Caco-2 (cell line): ENCODE data around the gene PPM1E. TPM values are rescaled to one million over a fixed set of nuclear protein-coding genes. Genes with fewer than 3 reads are reported as not detected.

ENCODE experiments used
- Bru-seq: library from RNA; stranded (reverse); fragments of 400-500 nt; gene quantifications from one replicate; lab custom pipeline; 2021; lab: Mats Ljungman, UMichigan
- BruChase-seq, 2 experiments: library from RNA; stranded (reverse); fragments of 400-500 nt; gene quantifications; one replicate each; lab custom pipeline; 2021; lab: Mats Ljungman, UMichigan
- BruUV-seq: library from RNA; stranded (reverse); fragments of 400-500 nt; replicated peaks from 2 replicates; lab custom pipeline; 2021; lab: Mats Ljungman, UMichigan
- CTCF ChIA-PET: fragments of 300-600 bp; sonication (Branson Sonifier 250); formaldehyde crosslinking; loops from one replicate; lab custom pipeline; 2022; ENCODE audit warnings: antibody characterized with exemption; lab: Charles Lee
- POLR2A ChIA-PET: fragments of 300-600 bp; sonication (Branson Sonifier 250); formaldehyde crosslinking; loops from one replicate; lab custom pipeline; 2022; ENCODE audit warnings: antibody characterized with exemption; lab: Charles Lee
- DNase-seq, 2 experiments: peaks; one replicate each; pipeline versions ENCODE4 v3.0.0 to v3.0.0-alpha.2; 2020 to 2022
- H3K27me3 ChIP-seq: replicated peaks from 2 replicates; pipeline ENCODE4 v1.6.0; 2011; ENCODE audit warnings: low read length; ENCODE audit not compliant: control insufficient read depth, insufficient read depth
- H3K36me3 ChIP-seq: 2 replicates; pipeline ENCODE4 v1.5.1; 2011; ENCODE audit warnings: low read length; ENCODE audit not compliant: control insufficient read depth, insufficient read depth
- H3K4me1 ChIP-seq: fragments of 250-450 bp; sonication (Bioruptor Pico); 2 replicates; pipeline ENCODE4 v1.5.1; 2020; ENCODE audit warnings: mild to moderate bottlenecking
- H3K4me3 ChIP-seq: 2 replicates; pipeline ENCODE4 v1.5.1; 2011; ENCODE audit warnings: low read depth, mild to moderate bottlenecking, control low read depth, low read length
- H3K9me3 ChIP-seq: fragments of 250-450 bp; sonication (Bioruptor Pico); 2 replicates; pipeline ENCODE4 v1.5.1; 2020; ENCODE audit warnings: mild to moderate bottlenecking, moderate library complexity
- H3K27ac Mint-ChIP-seq: one replicate; pipeline ENCODE4 v1.8.0; 2022; ENCODE audit warnings: mixed read lengths; ENCODE audit not compliant: unreplicated experiment
- H3K27me3 Mint-ChIP-seq: one replicate; pipeline ENCODE4 v1.8.0; 2022; ENCODE audit warnings: mixed read lengths; ENCODE audit not compliant: insufficient read depth, unreplicated experiment
- H3K36me3 Mint-ChIP-seq: one replicate; pipeline ENCODE4 v1.8.0; 2022; ENCODE audit warnings: mild to moderate bottlenecking, mixed read lengths; ENCODE audit not compliant: insufficient read depth, unreplicated experiment
- H3K4me1 Mint-ChIP-seq: one replicate; pipeline ENCODE4 v1.8.0; 2022; ENCODE audit warnings: low read depth, mixed read lengths; ENCODE audit not compliant: unreplicated experiment
- H3K4me3 Mint-ChIP-seq: one replicate; pipeline ENCODE4 v1.8.0; 2022; ENCODE audit warnings: mild to moderate bottlenecking, moderate library complexity, mixed read lengths; ENCODE audit not compliant: unreplicated experiment
- H3K9me3 Mint-ChIP-seq: one replicate; pipeline ENCODE4 v1.8.0; 2022; ENCODE audit warnings: mixed read lengths; ENCODE audit not compliant: unreplicated experiment
- intact Hi-C: fragments of 100-400 bp; cut with micrococcal nuclease; formaldehyde crosslinking; loops from one replicate; pipeline ENCODE4 v1.10.0; 2022; ENCODE audit not compliant: unreplicated experiment
- long read RNA-seq: library from polyadenylated mRNA; stranded (forward); transcript quantifications from one replicate; pipeline ENCODE4 v2.0.0, GENCODE V29; 2022
- total RNA-seq: library from RNA; stranded (reverse); gene quantifications from 2 replicates; pipeline ENCODE4 v1.2.3, GENCODE V29; 2022
- TF ChIP-seq, protein P1 (sequence below), 2 experiments: fragments of 200-600 bp in 1 of 2; IDR thresholded peaks; 1 replicate in 1 of 2; 2 replicates in 1 of 2; pipeline versions ENCODE4 v1.5.1 to v1.8.0; 2011 to 2022; ENCODE audit warnings: antibody characterized with exemption in 1 of 2, control low read depth in 1 of 2, inconsistent platforms in 1 of 2, low read depth in 1 of 2, low read length in 1 of 2, mild to moderate bottlenecking in 1 of 2, moderate library complexity in 1 of 2; ENCODE audit not compliant: insufficient read depth in 1 of 2, severe bottlenecking in 1 of 2, unreplicated experiment in 1 of 2

PPM1E gene
- total RNA-seq (0.09 TPM in 2 replicates), Bru-seq, nascent RNA (percentile 18 among the genes with signal in this experiment), BruChase-seq, experiment 1, labeled RNA remaining after a 2-hour chase (percentile 19 among the genes with signal in this experiment), BruChase-seq, experiment 2, labeled RNA remaining after a 6-hour chase (percentile 23 among the genes with signal in this experiment)
- long read RNA-seq, result 0 reads

DNA sequence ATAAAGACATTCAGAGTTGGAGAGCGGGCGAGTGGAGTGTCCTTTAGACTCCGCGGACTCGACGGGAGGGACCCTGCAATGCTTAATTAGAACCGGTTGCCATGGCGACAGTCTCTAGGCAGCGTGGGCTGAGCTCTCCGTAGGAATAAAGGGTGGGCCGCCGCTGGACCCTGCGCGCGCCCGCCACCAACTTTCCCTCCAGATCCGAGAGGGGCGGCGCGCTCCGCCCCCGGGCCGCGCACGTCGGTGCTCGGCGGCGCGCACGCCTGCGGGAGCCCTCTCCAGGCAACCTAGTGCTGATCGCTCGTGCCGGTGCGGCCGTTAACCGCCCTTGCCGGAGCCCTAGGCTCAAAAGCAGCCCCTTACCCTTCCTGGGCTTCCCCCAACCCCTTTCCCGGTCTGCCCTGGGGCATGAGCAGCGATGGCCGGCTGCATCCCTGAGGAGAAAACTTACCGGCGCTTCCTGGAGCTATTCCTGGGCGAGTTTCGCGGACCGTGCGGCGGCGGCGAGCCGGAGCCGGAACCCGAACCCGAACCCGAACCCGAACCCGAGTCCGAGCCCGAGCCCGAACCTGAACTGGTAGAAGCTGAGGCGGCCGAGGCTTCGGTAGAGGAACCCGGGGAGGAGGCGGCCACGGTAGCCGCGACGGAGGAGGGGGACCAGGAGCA lies at the start of gene PPM1E:
PPM1E (plus strand) TSS at position 278 of the 669 bp plus-strand sequence.
- intact Hi-C loops, result no loop called here
- POLR2A ChIA-PET, result no interaction called here
- TF ChIP-seq, protein P1, sequence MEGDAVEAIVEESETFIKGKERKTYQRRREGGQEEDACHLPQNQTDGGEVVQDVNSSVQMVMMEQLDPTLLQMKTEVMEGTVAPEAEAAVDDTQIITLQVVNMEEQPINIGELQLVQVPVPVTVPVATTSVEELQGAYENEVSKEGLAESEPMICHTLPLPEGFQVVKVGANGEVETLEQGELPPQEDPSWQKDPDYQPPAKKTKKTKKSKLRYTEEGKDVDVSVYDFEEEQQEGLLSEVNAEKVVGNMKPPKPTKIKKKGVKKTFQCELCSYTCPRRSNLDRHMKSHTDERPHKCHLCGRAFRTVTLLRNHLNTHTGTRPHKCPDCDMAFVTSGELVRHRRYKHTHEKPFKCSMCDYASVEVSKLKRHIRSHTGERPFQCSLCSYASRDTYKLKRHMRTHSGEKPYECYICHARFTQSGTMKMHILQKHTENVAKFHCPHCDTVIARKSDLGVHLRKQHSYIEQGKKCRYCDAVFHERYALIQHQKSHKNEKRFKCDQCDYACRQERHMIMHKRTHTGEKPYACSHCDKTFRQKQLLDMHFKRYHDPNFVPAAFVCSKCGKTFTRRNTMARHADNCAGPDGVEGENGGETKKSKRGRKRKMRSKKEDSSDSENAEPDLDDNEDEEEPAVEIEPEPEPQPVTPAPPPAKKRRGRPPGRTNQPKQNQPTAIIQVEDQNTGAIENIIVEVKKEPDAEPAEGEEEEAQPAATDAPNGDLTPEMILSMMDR (IDR thresholded peaks at IDR 0.05; ENCODE audit: insufficient read depth in 1 of 2, low read depth in 1 of 2, low read length in 1 of 2, severe bottlenecking in 1 of 2, unreplicated experiment in 1 of 2), result no peak

DNA sequence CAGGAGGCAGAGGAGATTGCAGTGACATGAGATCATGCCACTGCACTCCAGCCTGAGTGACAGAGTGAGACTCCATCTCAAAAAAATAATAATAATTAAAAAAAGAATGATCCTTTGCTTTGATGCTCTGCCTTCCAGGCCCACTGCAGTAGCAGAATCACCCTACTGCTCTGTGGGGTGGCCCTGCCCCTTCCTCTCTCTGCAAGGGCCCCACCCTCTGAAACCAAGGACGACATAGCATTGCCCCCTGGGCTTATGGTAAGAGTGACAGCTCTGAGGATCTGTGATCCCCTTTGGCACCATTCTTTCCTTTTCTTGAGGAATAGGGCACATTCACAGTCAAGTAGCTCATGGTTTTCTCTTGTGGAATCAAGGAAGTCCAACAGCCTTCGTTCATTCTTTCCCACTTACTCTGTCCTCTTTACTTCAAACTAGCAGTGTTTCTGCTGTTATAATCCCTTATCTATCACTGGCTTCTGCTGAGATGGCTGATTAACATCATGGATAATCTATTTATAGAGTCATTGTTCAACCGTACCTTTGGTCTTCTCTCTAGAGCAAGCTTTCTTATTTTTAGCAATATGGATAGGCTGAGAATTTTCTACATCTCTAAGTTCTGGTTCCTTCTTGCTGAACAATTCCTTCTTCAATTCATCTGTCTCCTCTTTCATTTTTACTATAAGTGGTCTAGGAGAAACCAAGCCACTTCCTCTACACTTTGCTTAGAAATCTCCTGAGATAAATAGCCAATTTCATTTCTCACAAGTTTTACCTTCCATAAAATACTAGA lies 49.1 kb upstream of the PPM1E start:
- DNase-seq, result no peak
- TF ChIP-seq, protein P1 (IDR thresholded peaks at IDR 0.05; ENCODE audit: insufficient read depth in 1 of 2, low read depth in 1 of 2, low read length in 1 of 2, severe bottlenecking in 1 of 2, unreplicated experiment in 1 of 2), result no peak
- ChIA-PET CTCF (interaction anchor here (0.7 kb wide), 2 partner anchors 83 to 298 kb away, joined by 3 read pairs; no protein-coding TSS in a partner anchor), POLR2A (no interaction called here)
- no peak overlapping the region for H3K4me3 Mint-ChIP-seq
- Histone ChIP-seq H3K27me3 (no peaks in the 10 kb centered on the region), H3K9me3 (no peaks in the 10 kb centered on the region), H3K36me3 (no peaks in the 10 kb centered on the region), H3K4me3 (no peak overlapping the region), H3K4me1 (0 out of 2 replicates have a peak, but pooled peaks cover 3% of the 10 kb centered on the region)
- no peak overlapping the region for H3K27ac Mint-ChIP-seq
- intact Hi-C loops, result no loop called here
- peaks cover 17% of the 10 kb centered on the region for H3K36me3 Mint-ChIP-seq
- H3K27me3 Mint-ChIP-seq, result no peaks in the 10 kb centered on the region
- BruUV-seq, result no TSS peak
- H3K9me3 Mint-ChIP-seq, result no peaks in the 10 kb centered on the region
- H3K4me1 Mint-ChIP-seq, result no peaks in the 10 kb centered on the region

More for the DNA sequence above, at the start of gene PPM1E:
- no TSS peak for BruUV-seq
- H3K9me3 ChIP-seq, result no peaks in the 10 kb centered on the region
- H3K4me3 ChIP-seq, result peak within 1 kb of the TSS; percentile 62
- CTCF ChIA-PET, result interaction anchor here (1.4 kb wide), 1 partner anchor 249 kb away, joined by 4 read pairs; no protein-coding TSS in a partner anchor
- H3K27me3 ChIP-seq, result no peaks in the 10 kb centered on the region; the same call in 1 of the 2 replicates
- H3K36me3 Mint-ChIP-seq, result no peaks in the 10 kb centered on the region
- peak within 1 kb of the TSS; percentile 20 for H3K27ac Mint-ChIP-seq
- H3K27me3 Mint-ChIP-seq, result peaks cover 18% of the 10 kb centered on the region
- no peaks in the 10 kb centered on the region for H3K4me1 ChIP-seq
- H3K4me1 Mint-ChIP-seq, result peaks cover 5% of the 10 kb centered on the region
- H3K9me3 Mint-ChIP-seq, result no peaks in the 10 kb centered on the region
- H3K4me3 Mint-ChIP-seq, result peak within 1 kb of the TSS; percentile 76
- peak; percentile 52 to 63 for DNase-seq
- no peaks in the 10 kb centered on the region for H3K36me3 ChIP-seq
